ENCODE data around the gene PXDC1.

GRCh38 chr6:3714111-3714510 lies 37.4 kb downstream of the PXDC1 start:
- TF ChIP-seq, protein P1, sequence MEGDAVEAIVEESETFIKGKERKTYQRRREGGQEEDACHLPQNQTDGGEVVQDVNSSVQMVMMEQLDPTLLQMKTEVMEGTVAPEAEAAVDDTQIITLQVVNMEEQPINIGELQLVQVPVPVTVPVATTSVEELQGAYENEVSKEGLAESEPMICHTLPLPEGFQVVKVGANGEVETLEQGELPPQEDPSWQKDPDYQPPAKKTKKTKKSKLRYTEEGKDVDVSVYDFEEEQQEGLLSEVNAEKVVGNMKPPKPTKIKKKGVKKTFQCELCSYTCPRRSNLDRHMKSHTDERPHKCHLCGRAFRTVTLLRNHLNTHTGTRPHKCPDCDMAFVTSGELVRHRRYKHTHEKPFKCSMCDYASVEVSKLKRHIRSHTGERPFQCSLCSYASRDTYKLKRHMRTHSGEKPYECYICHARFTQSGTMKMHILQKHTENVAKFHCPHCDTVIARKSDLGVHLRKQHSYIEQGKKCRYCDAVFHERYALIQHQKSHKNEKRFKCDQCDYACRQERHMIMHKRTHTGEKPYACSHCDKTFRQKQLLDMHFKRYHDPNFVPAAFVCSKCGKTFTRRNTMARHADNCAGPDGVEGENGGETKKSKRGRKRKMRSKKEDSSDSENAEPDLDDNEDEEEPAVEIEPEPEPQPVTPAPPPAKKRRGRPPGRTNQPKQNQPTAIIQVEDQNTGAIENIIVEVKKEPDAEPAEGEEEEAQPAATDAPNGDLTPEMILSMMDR (IDR thresholded peaks at IDR 0.05): no peak
- no peak for TF ChIP-seq POLR2A (IDR thresholded peaks at IDR 0.05)

Measured in thyroid gland (tissue), 4 donors.